A549 (cell line): ENCODE results near the gene MCM7.

Experiments used
- JUN ChIP-seq, 2 experiments: fragments of >200 bp; sonication (Bioruptor Twin); formaldehyde crosslinking; IDR thresholded peaks; 2 replicates in 1 of 2; 3 replicates in 1 of 2; pipeline ENCODE4 v1.6.1; 2016 to 2017
- RAD21 ChIP-seq, 2 experiments: fragments of >200 bp in 1 of 2; sonication (Bioruptor Twin) in 1 of 2; formaldehyde crosslinking in 1 of 2; IDR thresholded peaks in 1 of 2; conservative IDR thresholded peaks in 1 of 2; 2 replicates in 1 of 2; 3 replicates in 1 of 2; pipeline ENCODE4 v1.6.1; 2012 to 2018; ENCODE audit warnings: inconsistent platforms in 1 of 2

DNA sequence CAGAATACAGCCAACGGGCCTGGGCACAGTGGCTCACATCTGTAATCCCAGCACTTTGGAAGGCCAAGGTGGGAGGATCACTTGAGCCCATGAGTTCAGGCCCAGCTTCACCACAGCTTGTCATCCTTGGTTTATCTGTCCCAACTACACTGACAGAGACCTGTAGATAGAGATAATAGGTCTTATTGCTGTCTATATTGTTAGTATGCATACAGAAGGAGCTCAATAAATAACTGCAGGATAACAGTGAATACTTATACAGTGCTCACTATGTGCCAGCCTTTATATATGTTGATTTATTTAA is 19.5 kb upstream of the MCM7 start:
- TF ChIP-seq RAD21 (conservative IDR thresholded peaks at IDR 0.05 in 1 of 2, IDR thresholded peaks at IDR 0.05 in 1 of 2): no peak
- TF ChIP-seq JUN (IDR thresholded peaks at IDR 0.05): no peak
